ENCODE results near the gene FBP2.
"Not testable (repeated sequence)": the region's sequence is repeated elsewhere in the genome, so short reads cannot be mapped to it uniquely, and the experiment has no call there.

Gene FBP2

GRCh38 chr9:94603259-94604160 lies 9.9 kb upstream of the FBP2 start:
- DNase-seq: peak; percentile 33

- no peak for DNase-seq
Observed at GRCh38 chr9:94602666-94603065, 9.0 kb upstream of the FBP2 start.

GRCh38 chr9:94600715-94601114 lies 7.1 kb upstream of the FBP2 start:
- no peak for DNase-seq

GRCh38 chr9:94600258-94600657 lies 6.6 kb upstream of the FBP2 start:
- DNase-seq: no peak

- DNase-seq: no peak
Observed at GRCh38 chr9:94599102-94599501, 5.5 kb upstream of the FBP2 start.

- not testable (repeated sequence) for DNase-seq
Observed at GRCh38 chr9:94592683-94593082, 941 bp downstream of the FBP2 start.

GRCh38 chr9:94591876-94592275 lies 1.7 kb downstream of the FBP2 start:
- DNase-seq: no peak

GRCh38 chr9:94591046-94591545 lies 2.5 kb downstream of the FBP2 start:
- DNase-seq: not testable (repeated sequence)

GRCh38 chr9:94588681-94589080 lies 4.9 kb downstream of the FBP2 start:
- DNase-seq: no peak

GRCh38 chr9:94586814-94587213 lies 6.8 kb downstream of the FBP2 start:
- DNase-seq: no peak

GRCh38 chr9:94586316-94586715 lies 7.3 kb downstream of the FBP2 start:
- DNase-seq: no peak

- DNase-seq: peak; percentile 6
Observed at GRCh38 chr9:94584555-94584954, 9.1 kb downstream of the FBP2 start.

GRCh38 chr9:94581728-94582127 lies 11.9 kb downstream of the FBP2 start:
- DNase-seq: no peak

GRCh38 chr9:94577571-94577970 lies 16.1 kb downstream of the FBP2 start:
- no peak for DNase-seq

GRCh38 chr9:94577036-94577435 lies 16.6 kb downstream of the FBP2 start:
- DNase-seq: no peak

- DNase-seq: no peak
Observed at GRCh38 chr9:94576131-94576530, 17.5 kb downstream of the FBP2 start.

- no peak for DNase-seq
Observed at GRCh38 chr9:94568972-94569712, 24.5 kb downstream of the FBP2 start.

- no peak for DNase-seq
Observed at GRCh38 chr9:94568250-94568889, 25.3 kb downstream of the FBP2 start.

GRCh38 chr9:94567271-94567670 lies 26.4 kb downstream of the FBP2 start:
- DNase-seq: no peak

GRCh38 chr9:94566550-94566949 lies 27.1 kb downstream of the FBP2 start:
- no peak for DNase-seq

GRCh38 chr9:94564279-94564678 lies 29.3 kb downstream of the FBP2 start:
- not testable (repeated sequence) for DNase-seq

GRCh38 chr9:94563548-94563947 lies 30.1 kb downstream of the FBP2 start:
- DNase-seq: no peak

- no peak for DNase-seq
Observed at GRCh38 chr9:94560237-94560636, 33.4 kb downstream of the FBP2 start.

Data from central memory CD4-positive, alpha-beta T cell (primary cell).